Left ventricle myocardium inferior (tissue), 1 donor: Measurements from ENCODE around the gene PAM. TPM values are rescaled to one million over a fixed set of nuclear protein-coding genes. Genes with fewer than 3 reads are reported as not detected.

Experiments used
- DNase-seq: peaks from one replicate; pipeline ENCODE4 v3.0.0-alpha.2; 2020
- H3K27ac ChIP-seq: fragments of 200-600 bp; replicated peaks from 2 replicates; pipeline ENCODE4 v1.8.0; 2021
- H3K27me3 ChIP-seq: fragments of 200-600 bp; 2 replicates; pipeline ENCODE4 v1.8.0; 2021; ENCODE audit warnings: low read depth
- H3K36me3 ChIP-seq: fragments of 200-600 bp; 2 replicates; pipeline ENCODE4 v1.8.0; 2021
- H3K4me1 ChIP-seq: fragments of 200-600 bp; 2 replicates; pipeline ENCODE4 v1.8.0; 2021
- H3K4me3 ChIP-seq: fragments of 200-600 bp; 2 replicates; pipeline ENCODE4 v1.8.0; 2021; ENCODE audit warnings: mild to moderate bottlenecking, moderate library complexity
- H3K9me3 ChIP-seq: fragments of 200-600 bp; replicated peaks from 2 replicates; pipeline ENCODE4 v1.8.0; 2021
- intact Hi-C: fragments of 100-400 bp; cut with micrococcal nuclease; formaldehyde crosslinking; loops from one replicate; pipeline ENCODE4 v1.11.0; 2022
- total RNA-seq: library from RNA; stranded (reverse); fragmentation: NEBNext Ultra II Directional; extraction: Animal tissue kit (Norgen Biotek cat#: 25700); gene quantifications from one replicate; pipeline ENCODE4 v1.2.1, GENCODE V29; 2021
- TF ChIP-seq, protein P1 (sequence below): fragments of 200-600 bp; IDR thresholded peaks from 2 replicates; pipeline ENCODE4 v1.8.0; 2021; ENCODE audit warnings: antibody characterized with exemption, mild to moderate bottlenecking, borderline replicate concordance
- donor health status: DM: no; HTN: yes; CAD: no; lungs with severe emphysema.

Gene PAM
- total RNA-seq, 1 donor from 2014 or later, result 1,051 TPM

- H3K27me3 ChIP-seq, result no peaks in the 10 kb centered on the region
- H3K4me1 ChIP-seq, result peaks cover 33% of the 10 kb centered on the region
- intact Hi-C loops, result no loop called here
- no peak for DNase-seq
- H3K36me3 ChIP-seq, result no peaks in the 10 kb centered on the region
- H3K4me3 ChIP-seq, result no peak overlapping the region
- H3K27ac ChIP-seq, result no peak overlapping the region
- TF ChIP-seq, protein P1, sequence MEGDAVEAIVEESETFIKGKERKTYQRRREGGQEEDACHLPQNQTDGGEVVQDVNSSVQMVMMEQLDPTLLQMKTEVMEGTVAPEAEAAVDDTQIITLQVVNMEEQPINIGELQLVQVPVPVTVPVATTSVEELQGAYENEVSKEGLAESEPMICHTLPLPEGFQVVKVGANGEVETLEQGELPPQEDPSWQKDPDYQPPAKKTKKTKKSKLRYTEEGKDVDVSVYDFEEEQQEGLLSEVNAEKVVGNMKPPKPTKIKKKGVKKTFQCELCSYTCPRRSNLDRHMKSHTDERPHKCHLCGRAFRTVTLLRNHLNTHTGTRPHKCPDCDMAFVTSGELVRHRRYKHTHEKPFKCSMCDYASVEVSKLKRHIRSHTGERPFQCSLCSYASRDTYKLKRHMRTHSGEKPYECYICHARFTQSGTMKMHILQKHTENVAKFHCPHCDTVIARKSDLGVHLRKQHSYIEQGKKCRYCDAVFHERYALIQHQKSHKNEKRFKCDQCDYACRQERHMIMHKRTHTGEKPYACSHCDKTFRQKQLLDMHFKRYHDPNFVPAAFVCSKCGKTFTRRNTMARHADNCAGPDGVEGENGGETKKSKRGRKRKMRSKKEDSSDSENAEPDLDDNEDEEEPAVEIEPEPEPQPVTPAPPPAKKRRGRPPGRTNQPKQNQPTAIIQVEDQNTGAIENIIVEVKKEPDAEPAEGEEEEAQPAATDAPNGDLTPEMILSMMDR, result no peak
- H3K9me3 ChIP-seq, result no peaks in the 10 kb centered on the region
Observed at GRCh38 chr5:102832445-102832844, 77.3 kb downstream of the PAM start.

- Histone ChIP-seq H3K4me1 (peaks cover 33% of the 10 kb centered on the region), H3K9me3 (no peaks in the 10 kb centered on the region), H3K27me3 (no peaks in the 10 kb centered on the region), H3K36me3 (no peaks in the 10 kb centered on the region), H3K4me3 (no peak overlapping the region), H3K27ac (no peak overlapping the region)
- TF ChIP-seq, protein P1, result no peak
- intact Hi-C loops, result no loop called here
- DNase-seq, result no peak
Observed at GRCh38 chr5:102833146-102833545, 78.0 kb downstream of the PAM start.

DNA sequence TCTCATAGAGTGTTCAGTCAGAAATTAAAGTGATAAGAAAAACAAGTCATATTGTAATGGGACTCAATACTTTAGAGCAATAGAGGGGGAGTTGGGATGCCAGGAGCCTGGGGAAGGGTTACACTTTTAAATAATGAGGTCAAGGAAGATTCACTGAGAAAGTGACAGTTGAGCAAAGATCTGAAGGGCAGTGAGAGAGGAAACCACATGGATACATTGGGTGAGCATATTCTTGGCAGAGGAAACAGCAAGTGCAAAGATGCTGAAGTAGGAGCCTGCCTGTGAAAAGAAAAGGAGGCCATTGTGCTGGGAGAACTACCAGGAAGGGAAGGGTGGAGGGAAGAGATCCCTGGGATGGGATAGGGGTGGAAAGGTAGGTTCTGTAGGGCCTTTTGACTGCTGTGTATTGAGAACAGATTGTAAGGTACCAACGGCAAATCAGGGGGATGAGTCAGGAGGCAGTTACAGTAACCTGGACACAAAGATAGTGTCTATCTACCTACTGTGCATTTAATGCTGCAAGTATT is 79.4 kb downstream of the PAM start:
- no peak for DNase-seq
- H3K9me3 ChIP-seq, result no peaks in the 10 kb centered on the region
- TF ChIP-seq, protein P1, result no peak

DNA sequence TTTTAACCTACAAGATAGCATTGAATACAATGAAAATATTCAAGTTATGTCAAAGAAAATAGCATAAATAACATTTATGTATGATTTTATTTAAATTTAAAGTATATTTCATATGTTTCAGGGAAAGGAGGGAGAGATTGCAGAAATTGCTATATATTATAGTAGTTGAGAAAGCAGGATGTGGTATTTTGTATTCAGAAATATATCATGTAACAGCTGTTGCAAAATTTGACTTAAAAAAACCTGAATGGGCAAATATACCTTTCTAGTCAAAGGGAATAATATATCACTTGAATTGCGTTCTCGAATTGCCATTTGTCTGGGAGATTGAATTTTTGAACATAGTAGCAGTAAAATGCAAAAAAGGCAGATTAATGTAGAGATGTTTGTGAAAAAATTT is 80.6 kb downstream of the PAM start:
- no peaks in the 10 kb centered on the region for H3K27me3 ChIP-seq
- no peak overlapping the region for H3K4me3 ChIP-seq
- no peaks in the 10 kb centered on the region for H3K9me3 ChIP-seq
- peaks cover 33% of the 10 kb centered on the region for H3K4me1 ChIP-seq
- intact Hi-C loops, result no loop called here
- TF ChIP-seq, protein P1, result no peak
- no peak for DNase-seq
- H3K36me3 ChIP-seq, result no peaks in the 10 kb centered on the region
- no peak overlapping the region for H3K27ac ChIP-seq

More for the DNA sequence above, 79.4 kb downstream of the PAM start:
- peaks cover 33% of the 10 kb centered on the region for H3K4me1 ChIP-seq
- intact Hi-C loops, result no loop called here
- H3K27me3 ChIP-seq, result no peaks in the 10 kb centered on the region
- no peaks in the 10 kb centered on the region for H3K36me3 ChIP-seq
- H3K4me3 ChIP-seq, result no peak overlapping the region
- H3K27ac ChIP-seq, result no peak overlapping the region

DNA sequence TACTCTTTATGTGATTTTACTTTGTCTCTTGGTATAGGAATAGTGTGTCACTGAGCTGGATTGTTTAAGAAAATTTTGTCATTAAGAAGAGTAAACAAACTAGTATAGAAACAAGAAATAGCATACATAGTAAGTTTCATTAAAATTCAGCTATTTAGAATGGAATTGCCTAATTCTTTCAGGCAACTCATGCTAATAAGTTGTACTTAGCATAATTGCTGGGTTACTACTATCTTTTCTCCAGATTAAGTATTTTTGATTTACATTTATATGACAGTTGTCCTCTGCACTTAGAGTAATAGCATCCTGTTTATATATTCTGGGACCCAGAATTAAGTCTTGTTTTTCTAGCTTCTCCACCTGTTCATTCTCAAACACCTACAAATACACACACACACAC is 85.9 kb downstream of the PAM start:
- intact Hi-C loops, result no loop called here
- Histone ChIP-seq H3K27ac (no peak overlapping the region), H3K4me1 (peaks cover 16% of the 10 kb centered on the region), H3K9me3 (no peaks in the 10 kb centered on the region), H3K36me3 (no peaks in the 10 kb centered on the region), H3K4me3 (no peak overlapping the region), H3K27me3 (no peaks in the 10 kb centered on the region)
- TF ChIP-seq, protein P1, result no peak
- no peak for DNase-seq
